Stimulated activated CD4-positive, alpha-beta T cell treated with anti-CD3 and anti-CD28 coated beads, Interleukin-4, amount 100 ng/mL, for 4 hours (primary cell): ENCODE results near the gene NOTUM.

Experiments
- DNase-seq, 2 experiments: peaks; one replicate each; pipeline ENCODE4 v3.0.0-alpha.2; 2020

Gene NOTUM

GRCh38 chr17:81961087-81961511 is at the start of gene NOTUM:
Gene NOTUM, minus strand, starts transcription at chr17:81961187. Its CDS starts 278 bp downstream, at chr17:81960909.
- DNase-seq: no peak

GRCh38 chr17:82009413-82009812 is 48.4 kb upstream of the NOTUM start:
- DNase-seq: no peak

GRCh38 chr17:82008941-82009405 is 48.0 kb upstream of the NOTUM start:
- DNase-seq: no peak

- no peak for DNase-seq
These were observed 47.4 kb upstream of the NOTUM start for GRCh38 chr17:82008258-82008940.

GRCh38 chr17:82007495-82008257 is 46.7 kb upstream of the NOTUM start:
- no peak for DNase-seq

- no peak for DNase-seq
These were observed 46.2 kb upstream of the NOTUM start for GRCh38 chr17:82007228-82007494.

GRCh38 chr17:82006468-82007227 is 45.7 kb upstream of the NOTUM start:
- DNase-seq: no peak

GRCh38 chr17:82005701-82006348 is 44.8 kb upstream of the NOTUM start:
- no peak for DNase-seq

- no peak for DNase-seq
These were observed 43.8 kb upstream of the NOTUM start for GRCh38 chr17:82004517-82005455.

GRCh38 chr17:82003411-82004381 is 42.7 kb upstream of the NOTUM start:
- DNase-seq: peak in 1 of 2 experiments; percentile 32

GRCh38 chr17:82001571-82002056 is 40.6 kb upstream of the NOTUM start:
- DNase-seq: no peak

- no peak for DNase-seq
These were observed 40.0 kb upstream of the NOTUM start for GRCh38 chr17:82000803-82001570.

- no peak for DNase-seq
These were observed 39.2 kb upstream of the NOTUM start for GRCh38 chr17:81999976-82000802.

GRCh38 chr17:81999587-81999975 is 38.6 kb upstream of the NOTUM start:
- no peak for DNase-seq

GRCh38 chr17:81998691-81999438 is 37.9 kb upstream of the NOTUM start:
- no peak for DNase-seq

GRCh38 chr17:81998212-81998611 is 37.2 kb upstream of the NOTUM start:
- DNase-seq: no peak

GRCh38 chr17:81996757-81997441 is 35.9 kb upstream of the NOTUM start:
- DNase-seq: no peak
